ENCODE data around the gene RPS6KA6. TPM values are rescaled to one million over a fixed set of nuclear protein-coding genes. Genes with fewer than 3 reads are reported as not detected.

Gene RPS6KA6
- total RNA-seq, 1 donor from 2014 or later: 36.0 TPM

- Mint-ChIP-seq H3K36me3 (ENCODE audit: unreplicated experiment) (no peaks in the 10 kb centered on the region), H3K4me3 (ENCODE audit: unreplicated experiment) (no peak overlapping the region), H3K9me3 (ENCODE audit: unreplicated experiment) (peaks cover 3% of the 10 kb centered on the region), H3K4me1 (ENCODE audit: low read depth, unreplicated experiment) (peaks cover 5% of the 10 kb centered on the region), H3K27ac (ENCODE audit: unreplicated experiment) (no peak overlapping the region), H3K27me3 (ENCODE audit: unreplicated experiment) (no peaks in the 10 kb centered on the region)
- DNase-seq: no peak
- TF ChIP-seq, protein P1, sequence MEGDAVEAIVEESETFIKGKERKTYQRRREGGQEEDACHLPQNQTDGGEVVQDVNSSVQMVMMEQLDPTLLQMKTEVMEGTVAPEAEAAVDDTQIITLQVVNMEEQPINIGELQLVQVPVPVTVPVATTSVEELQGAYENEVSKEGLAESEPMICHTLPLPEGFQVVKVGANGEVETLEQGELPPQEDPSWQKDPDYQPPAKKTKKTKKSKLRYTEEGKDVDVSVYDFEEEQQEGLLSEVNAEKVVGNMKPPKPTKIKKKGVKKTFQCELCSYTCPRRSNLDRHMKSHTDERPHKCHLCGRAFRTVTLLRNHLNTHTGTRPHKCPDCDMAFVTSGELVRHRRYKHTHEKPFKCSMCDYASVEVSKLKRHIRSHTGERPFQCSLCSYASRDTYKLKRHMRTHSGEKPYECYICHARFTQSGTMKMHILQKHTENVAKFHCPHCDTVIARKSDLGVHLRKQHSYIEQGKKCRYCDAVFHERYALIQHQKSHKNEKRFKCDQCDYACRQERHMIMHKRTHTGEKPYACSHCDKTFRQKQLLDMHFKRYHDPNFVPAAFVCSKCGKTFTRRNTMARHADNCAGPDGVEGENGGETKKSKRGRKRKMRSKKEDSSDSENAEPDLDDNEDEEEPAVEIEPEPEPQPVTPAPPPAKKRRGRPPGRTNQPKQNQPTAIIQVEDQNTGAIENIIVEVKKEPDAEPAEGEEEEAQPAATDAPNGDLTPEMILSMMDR (IDR thresholded peaks at IDR 0.05; ENCODE audit: partially characterized antibody, unreplicated experiment): no peak
Observed at GRCh38 chrX:84182516-84182915, 5.5 kb downstream of the RPS6KA6 start.

DNA sequence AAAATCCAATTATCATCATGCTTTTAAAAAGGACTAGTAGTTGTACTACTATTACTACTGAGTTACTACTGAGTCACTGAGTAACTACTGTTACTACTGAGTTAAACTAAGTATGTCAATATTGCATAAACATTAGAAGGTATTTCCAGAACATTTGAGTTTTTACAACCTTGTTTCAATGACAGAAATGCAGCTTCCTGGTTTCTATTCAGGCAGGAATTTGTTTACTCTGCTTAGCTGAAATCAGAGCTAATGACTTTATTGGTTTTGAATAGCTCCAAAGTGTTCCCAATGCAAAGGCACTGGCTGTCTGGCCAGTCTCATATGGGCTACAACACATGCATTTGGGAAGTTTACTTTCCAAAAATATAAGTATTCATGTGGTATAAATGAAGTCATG, 12.0 kb downstream of the RPS6KA6 start:
- Mint-ChIP-seq H3K9me3 (ENCODE audit: unreplicated experiment) (no peaks in the 10 kb centered on the region), H3K36me3 (ENCODE audit: unreplicated experiment) (no peaks in the 10 kb centered on the region), H3K4me3 (ENCODE audit: unreplicated experiment) (no peak overlapping the region), H3K27ac (ENCODE audit: unreplicated experiment) (no peak overlapping the region), H3K4me1 (ENCODE audit: low read depth, unreplicated experiment) (no peaks in the 10 kb centered on the region), H3K27me3 (ENCODE audit: unreplicated experiment) (no peaks in the 10 kb centered on the region)
- TF ChIP-seq, protein P1 (IDR thresholded peaks at IDR 0.05; ENCODE audit: partially characterized antibody, unreplicated experiment): no peak
- DNase-seq: no peak

DNA sequence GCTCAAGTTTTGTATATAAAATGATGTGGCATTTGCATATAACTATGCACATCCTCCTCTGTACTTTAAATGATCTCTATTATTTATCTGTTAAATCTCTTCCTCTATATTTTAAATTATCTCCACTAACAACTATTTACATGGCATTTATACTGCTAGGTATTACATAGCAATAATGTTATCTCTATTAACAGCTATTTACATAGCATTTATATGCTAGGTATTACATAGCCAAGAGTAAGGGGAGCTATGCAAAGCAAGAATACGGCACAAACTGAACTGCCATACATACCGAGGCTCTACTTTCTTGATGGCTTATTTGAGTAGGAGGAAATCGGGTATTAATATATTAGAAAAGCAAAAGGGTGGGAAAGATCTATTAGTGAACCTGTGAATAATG, 12.7 kb downstream of the RPS6KA6 start:
- no peak overlapping the region for H3K4me3 Mint-ChIP-seq (ENCODE audit: unreplicated experiment)
- H3K4me1 Mint-ChIP-seq (ENCODE audit: low read depth, unreplicated experiment): no peaks in the 10 kb centered on the region
- TF ChIP-seq, protein P1 (IDR thresholded peaks at IDR 0.05; ENCODE audit: partially characterized antibody, unreplicated experiment): no peak
- no peaks in the 10 kb centered on the region for H3K36me3 Mint-ChIP-seq (ENCODE audit: unreplicated experiment)
- DNase-seq: no peak
- H3K27me3 Mint-ChIP-seq (ENCODE audit: unreplicated experiment): no peaks in the 10 kb centered on the region
- no peaks in the 10 kb centered on the region for H3K9me3 Mint-ChIP-seq (ENCODE audit: unreplicated experiment)
- H3K27ac Mint-ChIP-seq (ENCODE audit: unreplicated experiment): no peak overlapping the region

GRCh38 chrX:84174348-84174747, 13.7 kb downstream of the RPS6KA6 start:
- no peak for DNase-seq
- no peak overlapping the region for H3K4me3 Mint-ChIP-seq (ENCODE audit: unreplicated experiment)

GRCh38 chrX:84170931-84171330, 17.1 kb downstream of the RPS6KA6 start:
- H3K36me3 Mint-ChIP-seq (ENCODE audit: unreplicated experiment): no peaks in the 10 kb centered on the region
- H3K9me3 Mint-ChIP-seq (ENCODE audit: unreplicated experiment): no peaks in the 10 kb centered on the region
- no peak for DNase-seq
- H3K4me3 Mint-ChIP-seq (ENCODE audit: unreplicated experiment): no peak overlapping the region
- H3K4me1 Mint-ChIP-seq (ENCODE audit: low read depth, unreplicated experiment): no peaks in the 10 kb centered on the region
- TF ChIP-seq, protein P1 (IDR thresholded peaks at IDR 0.05; ENCODE audit: partially characterized antibody, unreplicated experiment): no peak
- no peak overlapping the region for H3K27ac Mint-ChIP-seq (ENCODE audit: unreplicated experiment)
- H3K27me3 Mint-ChIP-seq (ENCODE audit: unreplicated experiment): no peaks in the 10 kb centered on the region

More at GRCh38 chrX:84174348-84174747, 13.7 kb downstream of the RPS6KA6 start:
- TF ChIP-seq, protein P1 (IDR thresholded peaks at IDR 0.05; ENCODE audit: partially characterized antibody, unreplicated experiment): no peak
- Mint-ChIP-seq H3K27ac (ENCODE audit: unreplicated experiment) (no peak overlapping the region), H3K36me3 (ENCODE audit: unreplicated experiment) (no peaks in the 10 kb centered on the region), H3K9me3 (ENCODE audit: unreplicated experiment) (no peaks in the 10 kb centered on the region), H3K4me1 (ENCODE audit: low read depth, unreplicated experiment) (no peaks in the 10 kb centered on the region), H3K27me3 (ENCODE audit: unreplicated experiment) (no peaks in the 10 kb centered on the region)

Measured in glutamatergic neuron (in vitro differentiated cells).